ENCODE measurements around the gene ATF3. TPM values are rescaled to one million over a fixed set of nuclear protein-coding genes. Genes with fewer than 3 reads are reported as not detected.

ATF3 gene
- total RNA-seq, 1 donor from 2014 or later: 23.9 TPM

DNA sequence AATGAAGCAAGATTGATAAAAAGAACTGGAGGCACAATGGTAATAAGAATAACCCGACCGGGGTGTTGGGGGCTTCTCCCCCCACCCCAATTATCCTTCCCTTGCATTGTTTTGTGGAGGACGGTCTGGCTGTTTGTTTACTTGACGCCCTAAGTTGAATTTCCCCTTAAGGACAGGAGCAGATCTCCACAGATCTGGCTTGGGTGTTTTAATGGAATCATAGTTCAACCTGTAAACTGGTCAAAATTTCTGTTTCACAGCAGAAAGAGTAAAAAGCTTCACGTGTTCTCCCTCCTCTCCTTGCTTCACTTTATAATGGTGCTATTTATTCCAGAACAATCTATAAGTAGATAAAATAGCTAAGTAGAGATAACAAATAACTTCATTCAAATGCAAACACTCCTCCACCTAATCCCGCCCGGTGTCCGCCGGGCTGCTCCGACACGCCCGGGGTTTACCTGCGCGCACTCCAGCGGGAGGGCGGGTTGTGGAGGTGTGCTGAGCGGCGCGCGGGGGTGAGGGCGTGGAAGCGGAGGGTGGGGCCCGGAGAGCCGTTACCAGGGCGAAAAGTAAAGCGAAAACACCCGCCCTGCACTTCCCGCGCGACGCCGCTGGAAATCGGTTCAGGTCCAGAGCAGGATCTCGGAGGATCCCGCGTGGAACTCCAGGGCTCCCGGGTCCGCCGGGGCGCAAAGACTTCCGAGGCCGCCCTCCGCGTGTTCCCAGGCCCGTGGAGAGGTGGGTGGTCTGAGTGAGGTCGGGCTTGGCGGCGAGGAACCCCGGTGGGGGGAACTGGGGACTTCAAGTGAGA is 2.0 kb upstream of the ATF3 start:
- Mint-ChIP-seq H3K4me3 (ENCODE audit: low read depth) (peak overlapping the region; percentile 88), H3K4me1 (ENCODE audit: low read depth) (peaks cover 47% of the 10 kb centered on the region), H3K36me3 (ENCODE audit: low read depth) (peaks cover 10% of the 10 kb centered on the region), H3K27me3 (ENCODE audit: low read depth) (peaks cover 52% of the 10 kb centered on the region), H3K9me3 (no peaks in the 10 kb centered on the region), H3K27ac (no peak overlapping the region)
- peak; percentile 52 for DNase-seq (ENCODE audit: low spot score)
- intact Hi-C loops (cut with micrococcal nuclease): loop anchor here (5.0 kb wide), 1 partner anchor 91 kb away; the partner anchor contains the start of gene BATF3

DNA sequence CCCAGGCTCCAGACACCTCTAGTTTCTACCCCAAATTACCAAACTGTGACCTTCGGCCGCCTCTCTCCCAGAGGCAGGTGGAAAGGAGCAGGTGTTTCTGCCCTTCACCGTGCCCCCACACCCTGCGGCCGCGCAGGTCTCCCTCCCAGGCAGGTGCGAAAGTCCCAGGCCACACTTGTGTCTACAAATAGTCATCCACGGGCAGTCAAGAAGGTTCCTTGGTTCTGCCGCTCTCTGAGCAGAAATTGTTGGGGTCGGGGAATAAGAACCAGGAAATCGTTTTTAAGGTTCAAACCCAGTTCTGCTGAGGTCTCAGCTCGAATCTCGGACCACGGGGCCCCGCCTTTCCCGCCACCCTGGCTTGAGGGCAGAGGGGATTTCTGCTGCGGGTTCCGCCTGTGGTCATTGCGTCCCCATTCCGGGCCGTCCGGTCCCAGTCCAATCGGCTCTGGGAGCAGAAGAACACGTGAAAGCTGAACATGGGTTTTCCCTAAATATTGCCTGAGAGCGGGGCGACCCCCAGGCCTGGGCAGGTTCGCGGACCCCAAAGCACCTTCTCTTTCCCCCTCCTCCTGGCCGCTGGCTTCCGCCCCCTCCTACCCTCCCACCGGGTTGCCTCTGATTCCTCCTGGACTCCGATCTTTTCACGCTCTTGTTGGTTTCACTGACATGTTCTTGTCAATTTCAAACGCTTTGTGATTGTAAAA is 1.2 kb upstream of the ATF3 start:
- peak; percentile 26 for DNase-seq (ENCODE audit: low spot score)
- Mint-ChIP-seq H3K27ac (peak overlapping the region; percentile 59), H3K4me1 (ENCODE audit: low read depth) (peaks cover 44% of the 10 kb centered on the region), H3K27me3 (ENCODE audit: low read depth) (peaks cover 48% of the 10 kb centered on the region), H3K4me3 (ENCODE audit: low read depth) (peak overlapping the region; percentile 88), H3K36me3 (ENCODE audit: low read depth) (peaks cover 10% of the 10 kb centered on the region), H3K9me3 (no peaks in the 10 kb centered on the region)
- intact Hi-C loops (cut with micrococcal nuclease): loop anchor here (5.0 kb wide), 1 partner anchor 90 kb away; the partner anchor contains the start of gene BATF3

GRCh38 chr1:212607913-212608391 is 609 bp upstream of the ATF3 start:
- Mint-ChIP-seq H3K36me3 (ENCODE audit: low read depth) (peaks cover 10% of the 10 kb centered on the region), H3K4me1 (ENCODE audit: low read depth) (peaks cover 44% of the 10 kb centered on the region), H3K9me3 (no peaks in the 10 kb centered on the region), H3K4me3 (ENCODE audit: low read depth) (peak overlapping the region; percentile 88), H3K27ac (peak overlapping the region; percentile 91), H3K27me3 (ENCODE audit: low read depth) (peaks cover 43% of the 10 kb centered on the region)
- intact Hi-C loops (cut with micrococcal nuclease): loop anchor here (1.0 to 5.0 kb wide), 7 partner anchors 12 to 321 kb away; partner anchors contain the start of gene BATF3
- DNase-seq (ENCODE audit: low spot score): no peak

DNA sequence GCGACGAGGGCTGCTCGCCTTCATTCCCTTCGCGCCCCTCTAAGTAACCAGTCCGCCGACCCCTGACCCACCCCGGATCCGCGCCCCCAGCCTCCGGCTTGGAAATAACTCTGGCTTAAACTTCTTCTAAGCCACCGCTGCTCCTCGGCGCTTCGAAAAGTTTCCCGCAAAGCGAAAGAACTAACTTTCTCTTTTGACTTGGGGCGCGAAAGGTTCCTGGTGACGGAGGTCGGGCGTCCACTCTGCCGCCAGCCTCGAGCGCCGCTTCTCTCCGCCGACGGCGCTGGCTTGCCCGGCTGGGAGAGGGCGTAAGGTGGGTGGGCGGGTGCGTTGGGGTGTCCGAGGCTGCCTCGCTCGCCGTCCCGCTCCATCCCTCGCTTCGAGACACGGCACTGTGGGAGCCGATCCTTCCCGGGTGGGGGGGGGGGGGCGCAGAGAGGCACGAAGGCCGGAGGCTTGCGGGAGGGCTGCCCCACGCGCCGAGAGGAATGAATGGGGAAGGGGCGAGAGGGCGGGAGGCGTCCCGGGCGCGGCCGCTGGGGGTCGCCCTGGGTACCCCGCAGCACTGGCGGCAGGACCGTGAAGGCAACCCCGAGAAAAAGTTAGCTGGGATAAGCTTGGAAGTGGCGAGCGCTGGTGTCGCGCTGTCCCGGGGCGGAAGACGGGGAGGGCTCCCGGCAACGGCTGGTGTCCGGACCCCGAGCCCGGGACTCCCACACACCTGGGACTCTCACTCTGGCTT is 569 bp downstream of the ATF3 start:
- peak; percentile 67 for DNase-seq (ENCODE audit: low spot score)
- Mint-ChIP-seq H3K4me3 (ENCODE audit: low read depth) (peak overlapping the region; percentile 88), H3K27ac (peak overlapping the region; percentile 91), H3K4me1 (ENCODE audit: low read depth) (peaks cover 50% of the 10 kb centered on the region), H3K27me3 (ENCODE audit: low read depth) (peaks cover 33% of the 10 kb centered on the region), H3K36me3 (ENCODE audit: low read depth) (peaks cover 18% of the 10 kb centered on the region), H3K9me3 (no peaks in the 10 kb centered on the region)
- intact Hi-C loops (cut with micrococcal nuclease): loop anchor here (1.0 to 5.0 kb wide), 7 partner anchors 13 to 322 kb away; partner anchors contain the start of gene BATF3

GRCh38 chr1:212609701-212610574 is 1.4 kb downstream of the ATF3 start:
- H3K27me3 Mint-ChIP-seq (ENCODE audit: low read depth): peaks cover 25% of the 10 kb centered on the region
- peaks cover 52% of the 10 kb centered on the region for H3K4me1 Mint-ChIP-seq (ENCODE audit: low read depth)
- peak overlapping the region; percentile 59 for H3K27ac Mint-ChIP-seq
- H3K9me3 Mint-ChIP-seq: no peaks in the 10 kb centered on the region
- no peak for DNase-seq (ENCODE audit: low spot score)
- peak overlapping the region; percentile 88 for H3K4me3 Mint-ChIP-seq (ENCODE audit: low read depth)
- intact Hi-C loops (cut with micrococcal nuclease): loop anchor here (2.0 to 5.0 kb wide), 4 partner anchors 87 to 323 kb away; partner anchors contain the start of gene BATF3
- H3K36me3 Mint-ChIP-seq (ENCODE audit: low read depth): peaks cover 23% of the 10 kb centered on the region

GRCh38 chr1:212610575-212610967 is 2.0 kb downstream of the ATF3 start:
- intact Hi-C loops (cut with micrococcal nuclease): no loop called here
- no peak for DNase-seq (ENCODE audit: low spot score)
- H3K9me3 Mint-ChIP-seq: no peaks in the 10 kb centered on the region
- peaks cover 47% of the 10 kb centered on the region for H3K4me1 Mint-ChIP-seq (ENCODE audit: low read depth)
- peaks cover 28% of the 10 kb centered on the region for H3K36me3 Mint-ChIP-seq (ENCODE audit: low read depth)
- peak overlapping the region; percentile 88 for H3K4me3 Mint-ChIP-seq (ENCODE audit: low read depth)
- H3K27ac Mint-ChIP-seq: peak overlapping the region; percentile 53
- H3K27me3 Mint-ChIP-seq (ENCODE audit: low read depth): peaks cover 19% of the 10 kb centered on the region

GRCh38 chr1:212611000-212611948 is 2.7 kb downstream of the ATF3 start:
- Mint-ChIP-seq H3K27me3 (ENCODE audit: low read depth) (peaks cover 12% of the 10 kb centered on the region), H3K4me3 (ENCODE audit: low read depth) (peak overlapping the region; percentile 88), H3K27ac (no peak overlapping the region), H3K4me1 (ENCODE audit: low read depth) (peaks cover 40% of the 10 kb centered on the region), H3K9me3 (no peaks in the 10 kb centered on the region), H3K36me3 (ENCODE audit: low read depth) (peaks cover 35% of the 10 kb centered on the region)
- intact Hi-C loops (cut with micrococcal nuclease): no loop called here
- DNase-seq (ENCODE audit: low spot score): no peak

DNA sequence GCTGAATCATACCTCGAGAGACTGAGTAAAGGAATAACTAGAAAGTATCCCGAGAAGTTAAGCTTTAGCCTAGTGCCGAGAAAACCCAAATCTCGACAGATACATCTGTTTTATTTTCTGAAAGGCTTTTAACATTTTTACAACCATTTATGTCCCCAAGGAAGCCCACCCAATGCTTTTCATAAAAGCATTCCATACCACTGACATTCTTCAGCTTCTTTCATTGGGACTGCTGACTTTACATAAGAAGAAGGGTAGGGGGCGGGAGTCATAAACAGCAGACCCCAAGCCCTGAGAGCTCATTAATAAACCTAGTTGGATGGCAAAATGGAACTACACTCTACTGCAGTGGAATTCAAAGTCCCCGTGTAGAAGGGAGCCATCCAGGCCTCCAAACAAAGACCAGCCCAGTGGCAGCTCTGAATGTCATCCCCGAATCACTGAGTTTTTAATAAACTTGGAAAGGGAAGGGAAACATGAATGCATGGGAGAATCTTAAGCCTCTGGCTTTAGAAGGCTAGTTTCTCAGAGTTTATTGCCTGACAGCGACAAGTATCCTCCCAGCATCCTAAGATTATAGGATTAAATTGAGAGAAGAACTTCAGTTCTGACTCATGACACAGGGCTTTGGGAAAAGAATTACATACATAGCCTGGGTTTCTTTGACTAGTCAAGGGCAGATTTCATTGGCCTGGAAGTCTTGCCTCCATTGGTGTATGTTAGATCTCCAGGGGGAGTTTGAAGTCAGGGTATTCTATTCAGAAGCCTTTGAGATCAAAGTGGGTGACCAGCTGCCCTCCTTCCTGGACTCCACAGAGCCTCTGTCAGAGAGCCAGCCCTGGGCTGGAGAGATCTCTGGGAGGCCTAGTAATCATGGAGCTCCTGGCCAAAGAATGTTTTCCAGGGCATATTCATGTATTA is 3.7 kb downstream of the ATF3 start:
- Mint-ChIP-seq H3K4me3 (ENCODE audit: low read depth) (no peak overlapping the region), H3K27ac (no peak overlapping the region), H3K4me1 (ENCODE audit: low read depth) (peaks cover 33% of the 10 kb centered on the region), H3K27me3 (ENCODE audit: low read depth) (peaks cover 6% of the 10 kb centered on the region), H3K9me3 (no peaks in the 10 kb centered on the region), H3K36me3 (ENCODE audit: low read depth) (peaks cover 44% of the 10 kb centered on the region)
- DNase-seq (ENCODE audit: low spot score): no peak
- intact Hi-C loops (cut with micrococcal nuclease): no loop called here

DNA sequence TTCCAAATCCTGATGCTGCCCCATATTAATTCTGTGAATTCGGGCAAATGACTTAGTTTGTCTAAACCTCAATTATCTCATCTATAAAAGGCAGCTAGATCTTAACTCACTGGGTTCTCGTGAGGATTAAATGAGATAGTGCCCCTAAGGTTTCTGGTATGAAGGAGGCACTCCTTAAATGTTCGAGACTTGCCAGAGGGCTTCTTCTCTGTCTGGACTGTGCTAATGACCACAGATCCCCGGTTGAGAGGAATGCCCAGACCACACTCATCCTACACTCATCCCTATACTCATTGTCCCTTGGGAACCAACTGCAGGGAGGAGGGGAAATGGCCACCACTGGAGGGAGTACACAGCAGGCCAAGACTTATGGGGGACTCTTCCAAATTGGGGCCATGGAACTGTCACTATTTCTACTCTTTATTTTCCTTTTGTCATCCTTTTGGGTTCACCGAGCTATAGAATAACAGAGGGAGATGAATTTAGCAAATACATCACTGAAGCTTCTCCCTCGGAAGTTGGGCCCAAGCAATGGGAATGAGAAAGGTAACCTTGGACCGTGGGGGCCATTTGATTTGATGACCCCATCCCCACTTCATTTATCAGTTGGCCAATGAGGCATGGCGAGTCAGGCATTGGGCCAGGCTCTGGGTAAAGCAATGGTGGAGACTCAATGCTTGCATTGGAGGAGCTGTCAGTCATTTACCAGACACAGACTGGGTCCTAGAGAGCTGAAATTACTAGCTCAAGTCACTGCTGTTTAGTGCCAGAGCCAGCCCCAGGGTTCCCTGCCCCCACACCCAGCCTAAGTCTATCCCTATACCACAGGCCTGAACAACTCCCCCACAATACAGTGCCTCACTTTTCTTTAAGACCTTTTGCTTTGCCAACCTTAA is 5.1 kb downstream of the ATF3 start:
- Mint-ChIP-seq H3K4me1 (ENCODE audit: low read depth) (peaks cover 30% of the 10 kb centered on the region), H3K9me3 (no peaks in the 10 kb centered on the region), H3K4me3 (ENCODE audit: low read depth) (no peak overlapping the region), H3K27ac (peak overlapping the region; percentile 38), H3K36me3 (ENCODE audit: low read depth) (peaks cover 58% of the 10 kb centered on the region), H3K27me3 (ENCODE audit: low read depth) (peaks cover 2% of the 10 kb centered on the region)
- DNase-seq (ENCODE audit: low spot score): no peak
- intact Hi-C loops (cut with micrococcal nuclease): no loop called here
